Panc1 (cell line): Measurements from ENCODE around the gene PIGZ. TPM values are rescaled to one million over a fixed set of nuclear protein-coding genes. Genes with fewer than 3 reads are reported as not detected.

Experiments used
- ATAC-seq: fragments of 200-7000 bp; cut with Tn5 transposase; 2 replicates; pipeline ENCODE4 v1.9.1; 2020; ENCODE audit warnings: mild to moderate bottlenecking, moderate library complexity
- BruUV-seq: library from RNA; stranded (reverse); fragments of 400-500 nt; replicated peaks from 2 replicates; lab custom pipeline; 2021; lab: Mats Ljungman, UMichigan
- CTCF ChIA-PET: fragments of 300-600 bp; sonication (Branson Sonifier 250); formaldehyde crosslinking; loops from one replicate; lab custom pipeline; 2022; ENCODE audit warnings: antibody characterized with exemption; lab: Charles Lee
- POLR2A ChIA-PET: fragments of 300-600 bp; sonication (Branson Sonifier 250); formaldehyde crosslinking; loops from one replicate; lab custom pipeline; 2022; ENCODE audit warnings: antibody characterized with exemption; lab: Charles Lee
- DNase-seq: peaks from one replicate; pipeline ENCODE4 v3.0.0-alpha.2; 2010; ENCODE audit warnings: low read depth, low spot score
- H3K27ac ChIP-seq: 2 replicates; pipeline ENCODE4 v1.5.1; 2011; ENCODE audit warnings: mild to moderate bottlenecking, low read length, inconsistent platforms
- H3K27me3 ChIP-seq: fragments of 200-500 bp; sonication (Bioruptor generic); 2 replicates; pipeline ENCODE4 v1.6.0; 2014; ENCODE audit warnings: low read length, inconsistent platforms; ENCODE audit not compliant: control insufficient read depth, insufficient read depth
- H3K36me3 ChIP-seq: fragments of 200-500 bp; sonication (Bioruptor generic); 2 replicates; pipeline ENCODE4 v1.5.1; 2014; ENCODE audit warnings: inconsistent platforms, mild to moderate bottlenecking, low read length, moderate library complexity; ENCODE audit not compliant: control insufficient read depth, insufficient read depth
- H3K4me1 ChIP-seq: 2 replicates; pipeline ENCODE4 v1.5.1; 2011; ENCODE audit warnings: inconsistent platforms, mild to moderate bottlenecking, low read length, moderate library complexity; ENCODE audit not compliant: control insufficient read depth, insufficient read depth
- H3K4me3 ChIP-seq, 2 experiments: 2 replicates each; pipeline ENCODE4 v1.5.1; 2011 to 2012; ENCODE audit warnings: low read depth in 2 of 2, low read length in 2 of 2, mild to moderate bottlenecking in 2 of 2, inconsistent platforms in 1 of 2, moderate library complexity in 1 of 2
- H3K9me3 ChIP-seq: fragments of 200-500 bp; sonication (Bioruptor generic); 2 replicates; pipeline ENCODE4 v1.5.1; 2014; ENCODE audit warnings: low read depth, mild to moderate bottlenecking, inconsistent platforms, low read length, moderate library complexity; ENCODE audit not compliant: control insufficient read depth, insufficient read depth
- CTCF ChIP-seq: fragments of 450-650 bp; IDR thresholded peaks from 2 replicates; pipeline ENCODE4 v1.5.1; 2017; ENCODE audit warnings: mild to moderate bottlenecking
- POLR2AphosphoS5 ChIP-seq: IDR thresholded peaks from 2 replicates; pipeline ENCODE4 v1.6.1; 2012; ENCODE audit warnings: mild to moderate bottlenecking, low read depth, low read length, moderate library complexity
- REST ChIP-seq, 2 experiments: IDR thresholded peaks; 2 replicates each; pipeline ENCODE4 v1.6.1; 2011 to 2012; ENCODE audit warnings: low read depth in 2 of 2, control low read depth in 1 of 2, low read length in 1 of 2, mild to moderate bottlenecking in 1 of 2, moderate library complexity in 1 of 2; ENCODE audit not compliant: insufficient read depth in 1 of 2
- SIN3A ChIP-seq: IDR thresholded peaks from 2 replicates; pipeline ENCODE4 v1.6.1; 2012; ENCODE audit warnings: low read depth, mild to moderate bottlenecking, low read length, moderate library complexity, borderline replicate concordance; ENCODE audit not compliant: insufficient read depth
- TCF7L2 ChIP-seq: IDR thresholded peaks from 2 replicates; pipeline ENCODE4 v1.6.1; 2011; ENCODE audit warnings: mild to moderate bottlenecking, low read depth, low read length, inconsistent platforms
- in situ Hi-C: cut with HindIII; loops from 2 replicates; pipeline ENCODE4 v1.10.0; 2016; ENCODE audit warnings: low sequenced_read_pairs, low pct_unique_long_range_greater_than_20kb
- intact Hi-C: fragments of 100-400 bp; cut with micrococcal nuclease; formaldehyde crosslinking; loops from one replicate; pipeline ENCODE4 v1.10.0; 2022; ENCODE audit not compliant: unreplicated experiment
- total RNA-seq: library from RNA; stranded (reverse); gene quantifications from one replicate; pipeline ENCODE4 v1.2.1, GENCODE V29; 2021; ENCODE audit not compliant: unreplicated experiment

Gene PIGZ
- total RNA-seq, 1 experiment from 2014 or later = 6.3 TPM

- in situ Hi-C loops (no loop called here), intact Hi-C loops (no loop called here)
- Histone ChIP-seq H3K4me1 (no peaks in the 10 kb centered on the region), H3K27ac (no peak overlapping the region), H3K9me3 (no peaks in the 10 kb centered on the region), H3K36me3 (no peaks in the 10 kb centered on the region), H3K4me3 (no peak overlapping the region), H3K27me3 (no peaks in the 10 kb centered on the region)
- DNase-seq = no peak
- no peak for TF ChIP-seq TCF7L2
- TF ChIP-seq CTCF = no peak
- TF ChIP-seq SIN3A = no peak
- TF ChIP-seq POLR2AphosphoS5 = no peak
- TF ChIP-seq REST (IDR thresholded peaks at IDR 0.05; ENCODE audit: insufficient read depth in 1 of 2, low read depth in 2 of 2, low read length in 1 of 2) = no peak
- BruUV-seq = no TSS peak
- ChIA-PET CTCF (no interaction called here), POLR2A (no interaction called here)
- ATAC-seq = no peak
These were observed 6.3 kb downstream of the PIGZ start for GRCh38 chr3:196962108-196962929.

GRCh38 chr3:196954832-196955231, 13.8 kb downstream of the PIGZ start:
- in situ Hi-C loops = no loop called here
- ATAC-seq (no peak), DNase-seq (no peak)
- Histone ChIP-seq H3K4me3 (no peak overlapping the region), H3K36me3 (no peaks in the 10 kb centered on the region), H3K27ac (no peak overlapping the region), H3K9me3 (no peaks in the 10 kb centered on the region), H3K4me1 (no peaks in the 10 kb centered on the region), H3K27me3 (no peaks in the 10 kb centered on the region)
- CTCF ChIA-PET = interaction anchor here (0.7 kb wide), 1 partner anchor 10 kb away, joined by 3 read pairs; no protein-coding TSS in a partner anchor
- TF ChIP-seq REST (IDR thresholded peaks at IDR 0.05; ENCODE audit: insufficient read depth in 1 of 2, low read depth in 2 of 2, low read length in 1 of 2) (no peak), TCF7L2 (no peak), CTCF (no peak), POLR2AphosphoS5 (no peak), SIN3A (no peak)
- BruUV-seq = no TSS peak
- POLR2A ChIA-PET = no interaction called here
- intact Hi-C loops = no loop called here
